H9 (cell line): ENCODE data around the gene JAG2. TPM values are rescaled to one million over a fixed set of nuclear protein-coding genes. Genes with fewer than 3 reads are reported as not detected.

Experiments
- DNase-seq: peaks from one replicate; pipeline ENCODE4 v3.0.0-alpha.2; 2017
- H2AFZ ChIP-seq: one replicate; pipeline ENCODE4 v1.6.1; 2013; ENCODE audit warnings: mild to moderate bottlenecking, low read length, control low read depth, moderate library complexity
- H2AK5ac ChIP-seq: 2 replicates; pipeline ENCODE4 v1.6.1; 2013; ENCODE audit warnings: low read length, control low read depth, mixed read lengths; ENCODE audit not compliant: insufficient read length
- H2BK120ac ChIP-seq: one replicate; pipeline ENCODE4 v1.6.1; 2013; ENCODE audit warnings: low read depth, mild to moderate bottlenecking, low read length, control low read depth, inconsistent platforms; ENCODE audit not compliant: poor library complexity, severe bottlenecking
- H2BK12ac ChIP-seq: 2 replicates; pipeline ENCODE4 v1.6.1; 2013; ENCODE audit warnings: low read length, control low read depth, mixed read lengths, low read depth; ENCODE audit not compliant: insufficient read length
- H2BK15ac ChIP-seq: 2 replicates; pipeline ENCODE4 v1.6.1; 2013; ENCODE audit warnings: low read depth, low read length, control low read depth
- H2BK20ac ChIP-seq: one replicate; pipeline ENCODE4 v1.6.1; 2013; ENCODE audit warnings: low read depth, mild to moderate bottlenecking, low read length, control low read depth, inconsistent platforms; ENCODE audit not compliant: poor library complexity, severe bottlenecking
- H2BK5ac ChIP-seq: 2 replicates; pipeline ENCODE4 v1.6.1; 2013; ENCODE audit warnings: low read length, control low read depth, mixed read lengths; ENCODE audit not compliant: insufficient read length
- H3K14ac ChIP-seq: 2 replicates; pipeline ENCODE4 v1.6.1; 2013; ENCODE audit warnings: low read length, control low read depth; ENCODE audit not compliant: insufficient read depth
- H3K18ac ChIP-seq: 2 replicates; pipeline ENCODE4 v1.6.1; 2013; ENCODE audit warnings: low read depth, mild to moderate bottlenecking, mixed read lengths, low read length, control low read depth; ENCODE audit not compliant: insufficient read length
- H3K23ac ChIP-seq: 2 replicates; pipeline ENCODE4 v1.6.1; 2013; ENCODE audit warnings: low read length, control low read depth, mixed read lengths, low read depth; ENCODE audit not compliant: insufficient read length
- H3K23me2 ChIP-seq: 2 replicates; pipeline ENCODE4 v1.6.1; 2013; ENCODE audit warnings: low read depth, mild to moderate bottlenecking, mixed read lengths, low read length, control low read depth; ENCODE audit not compliant: insufficient read length, poor library complexity, severe bottlenecking
- H3K27ac ChIP-seq: 2 replicates; pipeline ENCODE4 v1.5.1; 2013; ENCODE audit warnings: low read length, control low read depth, mixed read lengths, low read depth; ENCODE audit not compliant: insufficient read length
- H3K27me3 ChIP-seq: 2 replicates; pipeline ENCODE4 v1.6.1; 2013; ENCODE audit warnings: low read length, control low read depth, inconsistent platforms; ENCODE audit not compliant: insufficient read depth
- H3K4ac ChIP-seq: 2 replicates; pipeline ENCODE4 v1.6.1; 2013; ENCODE audit warnings: low read depth, mild to moderate bottlenecking, control low read depth, inconsistent platforms, low read length, moderate library complexity
- H3K4me1 ChIP-seq: 2 replicates; pipeline ENCODE4 v1.6.1; 2013; ENCODE audit warnings: low read length, control low read depth, inconsistent platforms; ENCODE audit not compliant: insufficient read depth
- H3K4me2 ChIP-seq: 2 replicates; pipeline ENCODE4 v1.6.1; 2013; ENCODE audit warnings: low read length, control low read depth, mixed read lengths; ENCODE audit not compliant: insufficient read length, insufficient read depth
- H3K56ac ChIP-seq: 2 replicates; pipeline ENCODE4 v1.6.1; 2013; ENCODE audit warnings: low read depth, mild to moderate bottlenecking, mixed read lengths, low read length, control low read depth; ENCODE audit not compliant: insufficient read length
- H3K79me1 ChIP-seq: 2 replicates; pipeline ENCODE4 v1.6.1; 2013; ENCODE audit warnings: low read depth, mild to moderate bottlenecking, moderate library complexity, low read length, control low read depth, inconsistent platforms; ENCODE audit not compliant: insufficient read depth, poor library complexity, severe bottlenecking
- H3K79me2 ChIP-seq: 2 replicates; pipeline ENCODE4 v1.6.1; 2013; ENCODE audit warnings: low read length, control low read depth, inconsistent platforms; ENCODE audit not compliant: insufficient read depth
- H3K9ac ChIP-seq: 2 replicates; pipeline ENCODE4 v1.6.1; 2013; ENCODE audit warnings: low read length, control low read depth, mixed read lengths; ENCODE audit not compliant: insufficient read length; ENCODE audit errors: extremely low read depth
- H3K9me3 ChIP-seq: one replicate; pipeline ENCODE4 v1.6.1; 2013; ENCODE audit warnings: low read depth, low read length, inconsistent platforms; ENCODE audit not compliant: control insufficient read depth
- H3T11ph ChIP-seq: one replicate; pipeline ENCODE4 v1.6.1; 2013; ENCODE audit warnings: mild to moderate bottlenecking, low read length, control low read depth, inconsistent platforms
- H4K20me1 ChIP-seq: one replicate; pipeline ENCODE4 v1.6.1; 2013; ENCODE audit not compliant: control insufficient read depth, insufficient read length, insufficient read depth
- H4K5ac ChIP-seq: 2 replicates; pipeline ENCODE4 v1.6.1; 2013; ENCODE audit warnings: low read depth, mild to moderate bottlenecking, mixed read lengths, low read length, control low read depth; ENCODE audit not compliant: insufficient read length
- H4K8ac ChIP-seq: replicated peaks from 2 replicates; pipeline ENCODE4 v1.6.1; 2013; ENCODE audit warnings: low read length, control low read depth, mixed read lengths, low read depth; ENCODE audit not compliant: insufficient read length
- H4K91ac ChIP-seq: 2 replicates; pipeline ENCODE4 v1.6.1; 2013; ENCODE audit warnings: low read depth, mild to moderate bottlenecking, moderate library complexity, mixed read lengths, low read length, control low read depth; ENCODE audit not compliant: insufficient read length
- H3K27ac Mint-ChIP-seq, 3 experiments: 2 replicates in 2 of 3; 3 replicates in 1 of 3; pipeline ENCODE4 v1.8.0; 2020 to 2021; ENCODE audit warnings: mixed read lengths in 3 of 3, mild to moderate bottlenecking in 1 of 3, moderate library complexity in 1 of 3
- H3K27me3 Mint-ChIP-seq: 2 replicates; pipeline ENCODE4 v1.8.0; 2021; ENCODE audit warnings: low read depth, mild to moderate bottlenecking, moderate library complexity, mixed read lengths
- H3K36me3 Mint-ChIP-seq, 3 experiments: 2 replicates in 2 of 3; 3 replicates in 1 of 3; pipeline ENCODE4 v1.8.0; 2020 to 2021; ENCODE audit warnings: low read depth in 3 of 3, mixed read lengths in 3 of 3; ENCODE audit not compliant: insufficient read depth in 1 of 3
- H3K4me1 Mint-ChIP-seq, 2 experiments: 2 replicates each; pipeline ENCODE4 v1.8.0; 2020; ENCODE audit warnings: mixed read lengths in 2 of 2
- H3K4me3 Mint-ChIP-seq, 2 experiments: 2 replicates in 1 of 2; 3 replicates in 1 of 2; pipeline ENCODE4 v1.8.0; 2020 to 2021; ENCODE audit warnings: mild to moderate bottlenecking in 2 of 2, mixed read lengths in 2 of 2, moderate library complexity in 1 of 2
- H3K9me3 Mint-ChIP-seq, 2 experiments: 2 replicates in 1 of 2; 3 replicates in 1 of 2; pipeline ENCODE4 v1.8.0; 2020; ENCODE audit warnings: mild to moderate bottlenecking in 2 of 2, mixed read lengths in 2 of 2, moderate library complexity in 1 of 2
- CTCF ChIP-seq: fragments of 200-600 bp; sonication (generic); conservative IDR thresholded peaks from 3 replicates; pipeline ENCODE4 v1.8.0; 2021; ENCODE audit warnings: antibody characterized with exemption, mild to moderate bottlenecking
- WGBS: extraction: QIAGEN DNeasy Blood & Tissue Kit; methylation state at CpG from one replicate; pipeline ENCODE4 v1.1.7; 2013; ENCODE audit warnings: missing lambda C conversion rate, low lambda C conversion rate, mixed read lengths; ENCODE audit not compliant: insufficient read length; ENCODE audit errors: extremely low coverage; 5-methylcytosine and 5-hydroxymethylcytosine counted together
- total RNA-seq: library from RNA; stranded (reverse); gene quantifications from 2 replicates; pipeline ENCODE4 v1.2.1, GENCODE V29; 2021

The JAG2 gene
- total RNA-seq, 1 experiment from 2014 or later = 11.4 TPM

GRCh38 chr14:105138551-105139111, 29.9 kb downstream of the JAG2 start:
- Histone ChIP-seq H3K23ac (no peak overlapping the region), H3K23me2 (no peaks in the 10 kb centered on the region), H3K4me1 (no peaks in the 10 kb centered on the region), H2BK15ac (no peak overlapping the region), H4K91ac (no peak overlapping the region), H3K18ac (no peak overlapping the region), H3K79me2 (no peaks in the 10 kb centered on the region), H4K5ac (no peak overlapping the region), H3T11ph (no peak overlapping the region), H2AK5ac (no peak overlapping the region), H2BK5ac (no peak overlapping the region), H2BK20ac (no peak overlapping the region), H2AFZ (no peak overlapping the region), H3K4ac (no peak overlapping the region), H3K9me3 (no peaks in the 10 kb centered on the region), H3K4me2 (no peak overlapping the region), H3K27ac (no peak overlapping the region), H2BK12ac (no peak overlapping the region), H3K14ac (no peak overlapping the region; the same call in 1 of the 2 replicates), H3K9ac (no peak overlapping the region), H4K8ac (no peak overlapping the region), H3K79me1 (no peaks in the 10 kb centered on the region), H3K56ac (no peak overlapping the region), H2BK120ac (no peak overlapping the region), H4K20me1 (no peaks in the 10 kb centered on the region), H3K27me3 (no peaks in the 10 kb centered on the region)
- WGBS = no CpG with 5 or more reads among the region's 15 CpGs
- DNase-seq = no peak
- TF ChIP-seq CTCF = no peak
- Mint-ChIP-seq H3K27ac (no peak overlapping the region), H3K4me3 (no peak overlapping the region), H3K9me3 (peaks cover 7 to 17% of the 10 kb centered on the region in 2 experiments), H3K27me3 (no peaks in the 10 kb centered on the region; the same call in none of the 2 replicates), H3K4me1 (peaks cover 0 to 4% of the 10 kb centered on the region in 2 experiments; a peak in 1 of 4 replicates), H3K36me3 (peaks cover 0 to 19% (median 10%) of the 10 kb centered on the region in 3 experiments; a peak in 4 of 7 replicates)
